ENCODE measurements around the gene SERP2. TPM values are rescaled to one million over a fixed set of nuclear protein-coding genes. Genes with fewer than 3 reads are reported as not detected.

Gene SERP2
- total and polyA plus RNA-seq, 10 of the 15 experiments (the other 5 are each of a cell fraction or from before 2014, with no cell fraction given), result not detected

DNA sequence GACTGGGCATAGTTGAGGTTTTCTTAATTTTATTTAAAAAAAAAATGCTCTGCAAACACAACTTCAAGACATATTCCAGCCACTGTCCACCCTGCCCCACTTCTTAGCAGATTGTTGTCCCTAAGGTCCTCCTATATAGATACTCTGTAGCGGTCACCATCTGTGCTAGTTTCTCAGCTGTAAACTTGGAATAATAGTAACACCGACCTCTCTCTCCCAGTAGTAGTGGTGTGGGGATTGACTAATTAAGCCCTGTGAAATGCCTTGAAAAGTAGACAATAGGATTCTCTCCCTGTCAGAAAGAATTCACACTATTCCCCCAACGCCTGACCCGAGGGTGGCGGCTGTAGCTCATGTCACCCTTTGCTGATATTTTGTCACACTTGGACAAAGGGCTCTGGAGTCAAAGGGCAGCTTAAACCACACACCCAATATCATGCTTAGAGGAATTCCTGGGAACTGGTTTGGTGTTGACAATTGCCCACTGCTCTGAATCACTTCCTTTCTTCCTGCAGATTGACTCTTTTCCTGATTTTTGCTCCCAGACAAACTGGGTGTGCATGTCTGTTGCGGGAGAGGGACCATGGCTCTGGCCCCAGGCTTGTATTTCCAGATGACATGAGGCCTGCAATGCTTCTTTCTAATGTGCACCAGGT lies 9.2 kb upstream of the SERP2 start (continued):
- TF ChIP-seq, protein P1, sequence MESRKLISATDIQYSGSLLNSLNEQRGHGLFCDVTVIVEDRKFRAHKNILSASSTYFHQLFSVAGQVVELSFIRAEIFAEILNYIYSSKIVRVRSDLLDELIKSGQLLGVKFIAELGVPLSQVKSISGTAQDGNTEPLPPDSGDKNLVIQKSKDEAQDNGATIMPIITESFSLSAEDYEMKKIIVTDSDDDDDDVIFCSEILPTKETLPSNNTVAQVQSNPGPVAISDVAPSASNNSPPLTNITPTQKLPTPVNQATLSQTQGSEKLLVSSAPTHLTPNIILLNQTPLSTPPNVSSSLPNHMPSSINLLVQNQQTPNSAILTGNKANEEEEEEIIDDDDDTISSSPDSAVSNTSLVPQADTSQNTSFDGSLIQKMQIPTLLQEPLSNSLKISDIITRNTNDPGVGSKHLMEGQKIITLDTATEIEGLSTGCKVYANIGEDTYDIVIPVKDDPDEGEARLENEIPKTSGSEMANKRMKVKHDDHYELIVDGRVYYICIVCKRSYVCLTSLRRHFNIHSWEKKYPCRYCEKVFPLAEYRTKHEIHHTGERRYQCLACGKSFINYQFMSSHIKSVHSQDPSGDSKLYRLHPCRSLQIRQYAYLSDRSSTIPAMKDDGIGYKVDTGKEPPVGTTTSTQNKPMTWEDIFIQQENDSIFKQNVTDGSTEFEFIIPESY (IDR thresholded peaks at IDR 0.05), result no peak
- no peak for TF ChIP-seq MAX (IDR thresholded peaks at IDR 0.05; ENCODE audit: low read depth, low read length)
- TF ChIP-seq POU2F2 (IDR thresholded peaks at IDR 0.05; ENCODE audit: borderline replicate concordance, low read depth, low read length), result no peak
- no peak for TF ChIP-seq MXI1 (IDR thresholded peaks at IDR 0.05; ENCODE audit: low read depth, low read length)
- no peak for TF ChIP-seq GATAD2B (conservative IDR thresholded peaks at IDR 0.05; ENCODE audit: low read depth)
- no peak for TF ChIP-seq RUNX3 (IDR thresholded peaks at IDR 0.05; ENCODE audit: low read length)
- TF ChIP-seq NKRF (conservative IDR thresholded peaks at IDR 0.05), result no peak
- no peak for TF ChIP-seq SMAD1 (IDR thresholded peaks at IDR 0.05; ENCODE audit: low read depth, partially characterized antibody)
- TF ChIP-seq ZSCAN29 (IDR thresholded peaks at IDR 0.05), result no peak

Data from GM12878 (cell line).